ENCODE measurements around the gene DENND4B.
A peak's percentile ranks its signal among the peaks of the same experiment; 100 is the strongest.
"Not testable (repeated sequence)": the region's sequence is repeated elsewhere in the genome, so short reads cannot be mapped to it uniquely, and the experiment has no call there.

DENND4B gene

DNA sequence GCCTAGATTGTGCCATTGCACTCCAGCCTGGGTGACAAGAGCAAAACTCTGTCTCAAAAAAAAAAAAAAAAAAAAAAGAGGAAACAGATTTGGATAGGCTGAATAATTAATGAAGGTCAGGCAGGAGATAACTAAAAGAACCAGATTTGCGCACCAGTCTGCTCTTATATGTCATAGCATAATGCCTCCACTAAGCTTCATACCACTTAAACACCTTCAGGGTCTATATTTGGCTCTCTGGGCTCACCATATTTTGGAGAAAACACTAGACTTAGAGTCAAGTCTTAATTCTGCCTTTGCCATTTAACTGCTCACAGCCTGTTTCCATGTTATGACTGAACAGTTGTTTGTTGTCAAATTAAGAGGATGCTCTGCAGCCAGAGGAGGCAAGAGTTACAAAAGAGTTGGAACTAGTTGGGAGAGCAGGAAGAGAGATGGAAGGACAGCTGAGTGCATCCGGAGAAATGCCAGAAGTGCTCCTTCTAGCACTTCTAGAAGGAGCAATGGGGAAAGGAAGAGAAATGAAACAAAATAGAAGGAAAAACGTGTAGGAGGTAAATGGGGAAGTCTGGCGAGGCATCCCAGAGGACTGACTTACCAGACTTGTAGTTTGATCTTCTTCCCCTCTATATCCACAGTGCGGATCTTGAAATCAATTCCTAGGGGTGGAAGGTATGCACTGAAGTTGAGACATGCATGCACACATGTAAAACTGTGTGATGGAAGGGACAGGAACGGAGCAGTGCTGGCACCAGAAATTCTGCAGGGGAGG is 37.8 kb upstream of the DENND4B start:
- peak overlapping the region; percentile 61 to 78 for H3K4me3 ChIP-seq
- DNase-seq: no peak
- intact Hi-C loops (cut with DNase I; ENCODE audit: low total_unique reads): loop anchor here (10.0 kb wide), 1 partner anchor 310 kb away; the partner anchor contains the start of genes ILF2 and NPR1
- peaks cover 0 to 36% (median 17%) of the 10 kb centered on the region in 3 donors for H3K36me3 ChIP-seq
- no peaks in the 10 kb centered on the region for H3K9me3 ChIP-seq
- no peaks in the 10 kb centered on the region for H3K27me3 ChIP-seq
- TF ChIP-seq, protein P1, sequence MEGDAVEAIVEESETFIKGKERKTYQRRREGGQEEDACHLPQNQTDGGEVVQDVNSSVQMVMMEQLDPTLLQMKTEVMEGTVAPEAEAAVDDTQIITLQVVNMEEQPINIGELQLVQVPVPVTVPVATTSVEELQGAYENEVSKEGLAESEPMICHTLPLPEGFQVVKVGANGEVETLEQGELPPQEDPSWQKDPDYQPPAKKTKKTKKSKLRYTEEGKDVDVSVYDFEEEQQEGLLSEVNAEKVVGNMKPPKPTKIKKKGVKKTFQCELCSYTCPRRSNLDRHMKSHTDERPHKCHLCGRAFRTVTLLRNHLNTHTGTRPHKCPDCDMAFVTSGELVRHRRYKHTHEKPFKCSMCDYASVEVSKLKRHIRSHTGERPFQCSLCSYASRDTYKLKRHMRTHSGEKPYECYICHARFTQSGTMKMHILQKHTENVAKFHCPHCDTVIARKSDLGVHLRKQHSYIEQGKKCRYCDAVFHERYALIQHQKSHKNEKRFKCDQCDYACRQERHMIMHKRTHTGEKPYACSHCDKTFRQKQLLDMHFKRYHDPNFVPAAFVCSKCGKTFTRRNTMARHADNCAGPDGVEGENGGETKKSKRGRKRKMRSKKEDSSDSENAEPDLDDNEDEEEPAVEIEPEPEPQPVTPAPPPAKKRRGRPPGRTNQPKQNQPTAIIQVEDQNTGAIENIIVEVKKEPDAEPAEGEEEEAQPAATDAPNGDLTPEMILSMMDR (IDR thresholded peaks at IDR 0.05): no peak
- peak overlapping the region; percentile 76 to 95 for H3K27ac ChIP-seq
- peaks cover 0 to 25% (median 17%) of the 10 kb centered on the region in 4 donors for H3K4me1 ChIP-seq

DNA sequence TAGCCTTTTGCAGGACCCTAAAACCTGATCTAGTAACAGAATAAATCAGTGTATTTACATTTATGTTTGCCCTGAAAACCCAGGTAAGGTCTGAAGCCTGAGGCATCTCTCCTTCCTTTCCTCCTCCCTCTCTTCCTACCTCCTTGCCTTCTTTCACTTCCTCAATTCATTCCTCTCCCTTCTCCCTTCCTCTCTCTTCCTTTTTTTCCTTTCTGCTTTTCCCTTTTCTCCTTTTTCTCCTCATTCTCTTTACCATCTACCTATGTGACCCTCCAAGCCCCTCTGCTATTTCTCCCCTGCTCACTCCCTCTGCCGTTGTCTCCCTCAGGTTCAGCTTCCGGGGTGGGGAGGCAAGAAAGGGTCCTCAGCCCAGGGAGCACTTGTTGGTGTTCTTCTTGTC is 35.2 kb upstream of the DENND4B start:
- intact Hi-C loops (cut with DNase I; ENCODE audit: low total_unique reads): loop anchor here (10.0 kb wide), 1 partner anchor 307 kb away; the partner anchor contains the start of genes ILF2 and NPR1
- H3K27me3 ChIP-seq, DNase-seq, H3K9me3 ChIP-seq, H3K4me3 ChIP-seq, H3K27ac ChIP-seq: not testable (repeated sequence)
- Histone ChIP-seq H3K4me1 (peaks cover 0 to 30% (median 20%) of the 10 kb centered on the region in 4 donors), H3K36me3 (peaks cover 0 to 36% (median 17%) of the 10 kb centered on the region in 3 donors)

DNA sequence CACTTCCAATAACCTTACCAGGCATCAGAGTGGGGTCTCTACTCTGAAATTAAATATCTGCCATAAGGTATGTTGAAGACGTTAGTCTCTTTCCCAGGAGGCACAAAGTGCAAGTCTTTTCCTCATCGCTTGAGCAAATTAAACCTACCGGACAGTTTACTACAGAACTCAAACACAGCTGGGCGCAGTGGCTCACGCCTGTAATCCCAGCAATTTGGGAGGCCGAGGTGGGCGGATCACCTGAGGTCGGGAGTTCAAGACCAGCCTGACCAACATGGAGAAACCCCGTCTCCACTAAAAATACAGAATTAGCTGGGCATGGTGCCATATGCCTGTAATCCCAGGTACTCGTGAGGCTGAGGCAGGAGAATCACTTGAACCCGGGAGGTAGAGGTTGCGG is 32.6 kb upstream of the DENND4B start:
- intact Hi-C loops (cut with DNase I; ENCODE audit: low total_unique reads): loop anchor here (10.0 kb wide), 1 partner anchor 54 kb away; the partner anchor contains the start of gene GATAD2B
- not testable (repeated sequence) for H3K4me3 ChIP-seq, H3K27me3 ChIP-seq, DNase-seq, H3K9me3 ChIP-seq
- Histone ChIP-seq H3K27ac (peak overlapping the region in 1 of 2 donors; percentile 95), H3K36me3 (peaks cover 12 to 56% (median 38%) of the 10 kb centered on the region in 3 donors), H3K4me1 (peaks cover 0 to 23% (median 16%) of the 10 kb centered on the region in 4 donors)

DNA sequence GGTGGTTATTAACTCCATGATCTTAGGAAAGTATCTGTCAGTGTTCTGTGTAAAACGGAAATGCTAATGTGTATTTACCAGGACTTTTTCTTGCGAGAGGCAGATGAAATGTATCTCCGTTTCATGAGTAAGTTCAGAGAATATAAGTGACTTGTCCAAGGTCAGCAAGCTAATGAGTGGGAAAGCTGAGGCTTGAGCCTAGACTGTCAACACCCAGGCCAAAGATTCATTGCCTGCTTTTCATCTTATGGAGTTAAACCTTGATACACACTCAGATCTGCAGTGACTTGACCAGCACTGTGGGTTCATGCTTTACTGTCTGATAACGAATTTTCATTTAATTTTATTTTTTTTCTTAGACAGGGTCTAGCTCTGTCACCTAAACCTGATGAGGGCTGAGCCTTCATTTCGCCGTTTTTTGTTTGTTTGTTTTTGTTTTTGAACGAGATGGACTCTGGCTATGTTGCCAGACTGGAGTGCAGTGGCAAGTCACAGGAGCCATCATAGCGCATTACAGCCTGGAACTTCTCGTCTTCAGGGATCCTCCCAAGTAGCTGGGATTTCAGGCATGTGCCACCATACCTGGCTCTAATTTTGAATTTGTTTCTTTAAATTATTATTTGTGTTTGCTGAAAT is 31.9 kb upstream of the DENND4B start:
- intact Hi-C loops (cut with DNase I; ENCODE audit: low total_unique reads): loop anchor here (10.0 kb wide), 1 partner anchor 54 kb away; the partner anchor contains the start of gene GATAD2B

DNA sequence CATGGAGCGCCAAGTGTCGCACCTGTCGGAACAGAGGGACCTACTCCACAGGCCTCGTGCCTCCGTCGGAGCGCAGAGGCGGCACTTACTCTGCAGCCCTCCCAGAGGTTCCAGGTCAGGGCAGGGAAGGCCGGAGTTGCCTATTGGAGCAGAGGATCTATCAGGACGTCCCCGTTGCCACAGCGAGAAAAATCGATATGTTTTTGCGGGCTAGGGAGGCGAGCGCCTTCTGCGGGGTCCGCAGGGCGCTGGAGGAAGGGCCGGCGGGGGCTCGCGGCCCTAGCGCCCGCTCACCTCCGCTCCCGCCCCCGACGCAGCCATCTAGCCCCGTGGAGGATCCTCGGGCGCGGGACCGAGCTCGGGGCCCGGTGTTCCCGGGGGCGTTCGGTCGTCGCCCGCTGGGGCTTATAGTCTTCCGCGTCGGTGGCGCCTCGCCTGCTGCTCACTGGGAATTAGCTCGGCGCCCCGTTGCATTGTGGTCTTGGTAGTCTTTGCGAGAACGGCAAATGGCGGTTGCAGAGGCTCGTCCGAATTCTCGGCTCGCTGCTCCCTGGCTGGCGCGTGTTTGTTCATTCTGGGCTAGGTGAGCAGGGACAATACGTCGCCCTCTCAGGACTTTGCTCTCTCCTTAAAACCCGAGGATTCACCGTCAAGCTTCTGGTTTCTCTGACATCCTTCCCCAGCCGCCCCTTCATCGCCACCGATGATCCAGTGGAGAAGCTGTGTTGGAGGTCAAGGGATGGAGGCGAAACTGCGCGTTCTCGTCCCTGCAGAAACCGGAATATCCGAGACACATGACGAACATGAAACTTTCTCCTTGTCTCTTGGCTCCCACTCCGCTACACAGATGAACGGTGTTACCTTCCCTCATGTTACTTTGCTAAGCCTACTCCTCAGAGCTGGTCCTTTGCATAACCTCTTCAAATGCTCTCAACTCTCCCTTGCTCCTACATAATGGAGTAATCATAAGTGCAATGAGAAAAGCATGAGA is 31.0 kb upstream of the DENND4B start, which contains the start of gene JTB:
TSS of gene JTB (minus strand) at position 425 of the 991 bp plus-strand sequence. CDS start at position 3, 422 bp downstream.
- peak; percentile 92 to 95 for DNase-seq
- peak within 1 kb of the TSS; percentile 95 to 97 for H3K27ac ChIP-seq
- H3K36me3 ChIP-seq: peaks cover 14 to 62% (median 41%) of the 10 kb centered on the region in 3 donors
- peaks cover 0 to 23% (median 16%) of the 10 kb centered on the region in 4 donors for H3K4me1 ChIP-seq
- H3K4me3 ChIP-seq: peak within 1 kb of the TSS; percentile 95 to 99
- intact Hi-C loops (cut with DNase I; ENCODE audit: low total_unique reads): loop anchor here (10.0 kb wide), 1 partner anchor 53 kb away; the partner anchor contains the start of gene GATAD2B
- H3K27me3 ChIP-seq: no peaks in the 10 kb centered on the region
- no peaks in the 10 kb centered on the region for H3K9me3 ChIP-seq
- TF ChIP-seq, protein P1 (IDR thresholded peaks at IDR 0.05): no peak

More for the DNA sequence above, 31.9 kb upstream of the DENND4B start:
- DNase-seq: no peak
- Histone ChIP-seq H3K27me3 (no peaks in the 10 kb centered on the region), H3K9me3 (no peaks in the 10 kb centered on the region), H3K4me1 (peaks cover 0 to 23% (median 16%) of the 10 kb centered on the region in 4 donors), H3K4me3 (peak overlapping the region; percentile 95 to 99), H3K27ac (peak overlapping the region; percentile 95 to 97), H3K36me3 (peaks cover 14 to 62% (median 45%) of the 10 kb centered on the region in 3 donors)
- TF ChIP-seq, protein P1 (IDR thresholded peaks at IDR 0.05): no peak

Data from tibial artery (tissue), 4 donors.